ENCODE measurements around the gene TNFRSF11A. TPM values are rescaled to one million over a fixed set of nuclear protein-coding genes. Genes with fewer than 3 reads are reported as not detected.

Gene TNFRSF11A
- total RNA-seq, 1 experiment from 2014 or later = 2.3 TPM

DNA sequence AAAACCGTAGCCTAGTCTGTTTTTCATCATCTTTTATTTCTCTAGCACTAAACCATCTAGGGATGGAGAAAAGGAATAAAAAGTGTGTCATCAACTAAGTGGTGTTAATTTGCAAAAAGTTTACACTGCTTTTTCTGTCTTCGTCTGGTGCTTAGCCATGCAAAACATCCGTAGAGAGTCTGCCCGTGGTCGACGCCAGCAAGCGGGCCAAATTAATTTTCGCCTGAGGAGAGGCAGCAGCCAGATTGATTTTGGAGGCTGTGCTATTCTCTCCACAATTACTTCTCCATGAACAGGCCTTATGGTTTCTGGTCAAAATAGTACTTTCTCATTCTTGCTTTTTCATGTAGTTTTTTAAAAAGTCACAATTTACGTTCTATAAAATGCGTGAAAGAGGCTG lies 46.3 kb downstream of the TNFRSF11A start:
- no peaks in the 10 kb centered on the region for H3K36me3 Mint-ChIP-seq (ENCODE audit: insufficient read depth, unreplicated experiment)
- TF ChIP-seq CTCF (IDR thresholded peaks at IDR 0.05; ENCODE audit: unreplicated experiment) = no peak
- POLR2A ChIA-PET = no interaction called here

DNA sequence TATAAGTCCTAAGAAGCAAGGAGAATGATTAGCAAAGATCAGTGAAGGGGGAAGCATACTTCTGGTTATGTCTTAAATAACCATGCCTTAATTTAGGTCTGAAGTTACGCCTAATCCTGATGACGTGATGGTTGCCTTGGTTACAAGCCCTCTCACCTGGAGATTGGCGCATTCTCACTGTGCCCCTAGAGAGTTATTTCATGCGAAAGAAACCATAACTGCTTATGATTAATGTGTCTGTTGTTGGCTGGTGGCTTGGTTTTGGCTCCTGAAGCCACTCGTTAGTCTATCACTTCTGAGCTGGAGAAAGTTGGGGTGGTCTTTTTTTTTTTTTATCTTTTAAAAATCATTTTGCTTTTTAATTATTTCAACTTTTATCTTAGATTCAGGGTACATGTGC lies 47.0 kb downstream of the TNFRSF11A start:
- DNase-seq (ENCODE audit: unreplicated experiment) = no peak
- Mint-ChIP-seq H3K4me1 (ENCODE audit: insufficient read depth, unreplicated experiment) (no peaks in the 10 kb centered on the region), H3K4me3 (ENCODE audit: unreplicated experiment) (no peak overlapping the region), H3K36me3 (ENCODE audit: insufficient read depth, unreplicated experiment) (no peaks in the 10 kb centered on the region), H3K27me3 (ENCODE audit: insufficient read depth, unreplicated experiment) (no peaks in the 10 kb centered on the region), H3K27ac (ENCODE audit: low read depth, unreplicated experiment) (no peak overlapping the region), H3K9me3 (ENCODE audit: unreplicated experiment) (no peaks in the 10 kb centered on the region)
- POLR2A ChIA-PET = interaction anchor here (0.9 kb wide), 1 partner anchor 13 kb away, joined by 4 read pairs; no protein-coding TSS in a partner anchor
- intact Hi-C loops (cut with micrococcal nuclease) = no loop called here
- no peak for TF ChIP-seq CTCF (IDR thresholded peaks at IDR 0.05; ENCODE audit: unreplicated experiment)
- CTCF ChIA-PET = no interaction called here
- BruUV-seq (replicated peaks) = no TSS peak

More for the DNA sequence above, 46.3 kb downstream of the TNFRSF11A start:
- no peak overlapping the region for H3K4me3 Mint-ChIP-seq (ENCODE audit: unreplicated experiment)
- CTCF ChIA-PET = no interaction called here
- DNase-seq (ENCODE audit: unreplicated experiment) = no peak
- no peaks in the 10 kb centered on the region for H3K9me3 Mint-ChIP-seq (ENCODE audit: unreplicated experiment)
- no peaks in the 10 kb centered on the region for H3K4me1 Mint-ChIP-seq (ENCODE audit: insufficient read depth, unreplicated experiment)
- intact Hi-C loops (cut with micrococcal nuclease) = no loop called here
- BruUV-seq (replicated peaks) = no TSS peak
- no peak overlapping the region for H3K27ac Mint-ChIP-seq (ENCODE audit: low read depth, unreplicated experiment)
- no peaks in the 10 kb centered on the region for H3K27me3 Mint-ChIP-seq (ENCODE audit: insufficient read depth, unreplicated experiment)

DNA sequence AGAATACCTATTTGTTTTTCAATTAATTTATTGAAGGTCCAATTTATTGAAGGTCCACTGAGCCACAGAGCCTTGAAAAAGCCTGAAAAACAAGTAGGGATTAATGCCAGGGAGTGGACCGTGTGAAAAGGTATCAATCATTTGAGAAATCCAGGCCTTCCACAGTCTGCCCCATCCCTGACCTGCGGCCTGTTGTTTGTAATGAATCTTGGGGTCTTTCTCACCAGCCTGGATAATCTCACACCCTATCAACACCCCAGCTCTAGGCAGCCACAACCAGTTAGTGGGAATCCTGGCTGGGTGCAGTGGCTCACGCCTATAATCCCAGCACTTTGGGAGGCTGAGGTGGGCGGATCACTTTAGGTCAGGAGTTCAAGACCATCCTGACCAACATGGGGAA lies 47.8 kb downstream of the TNFRSF11A start:
- Mint-ChIP-seq H3K27ac (ENCODE audit: low read depth, unreplicated experiment) (no peak overlapping the region), H3K4me3 (ENCODE audit: unreplicated experiment) (no peak overlapping the region)
- CTCF ChIA-PET = no interaction called here

DNA sequence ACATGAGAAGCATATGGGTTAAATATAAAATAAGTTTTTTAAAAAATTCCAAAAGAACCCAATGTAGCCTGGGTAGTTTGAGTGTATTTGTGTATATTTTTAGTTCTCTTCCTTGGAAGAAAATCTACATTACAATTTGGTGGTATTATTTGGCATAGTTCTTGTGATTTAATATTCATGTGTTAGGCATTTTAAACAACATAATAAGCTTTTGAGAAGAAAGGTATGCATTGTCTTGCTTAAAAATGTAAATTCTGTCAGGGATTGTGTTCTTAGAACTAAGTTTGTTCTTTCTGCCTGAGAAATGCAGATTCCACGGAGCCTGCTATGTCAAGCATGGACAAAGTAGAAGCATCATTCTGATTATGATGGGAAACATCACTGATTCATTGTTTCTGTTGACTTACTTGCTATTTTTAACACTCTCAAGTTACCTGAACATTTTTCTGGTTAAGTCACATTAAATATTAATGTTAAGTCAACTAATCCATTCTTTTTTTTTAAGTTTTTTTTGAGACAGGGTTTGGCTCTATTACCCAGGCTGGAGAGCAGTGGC lies 49.4 kb downstream of the TNFRSF11A start:
- Mint-ChIP-seq H3K4me1 (ENCODE audit: insufficient read depth, unreplicated experiment) (no peaks in the 10 kb centered on the region), H3K36me3 (ENCODE audit: insufficient read depth, unreplicated experiment) (no peaks in the 10 kb centered on the region), H3K27ac (ENCODE audit: low read depth, unreplicated experiment) (no peak overlapping the region), H3K4me3 (ENCODE audit: unreplicated experiment) (no peak overlapping the region), H3K27me3 (ENCODE audit: insufficient read depth, unreplicated experiment) (no peaks in the 10 kb centered on the region), H3K9me3 (ENCODE audit: unreplicated experiment) (no peaks in the 10 kb centered on the region)
- no TSS peak for BruUV-seq (replicated peaks)
- DNase-seq (ENCODE audit: unreplicated experiment) = no peak
- intact Hi-C loops (cut with micrococcal nuclease) = no loop called here
- no peak for TF ChIP-seq CTCF (IDR thresholded peaks at IDR 0.05; ENCODE audit: unreplicated experiment)
- ChIA-PET CTCF (no interaction called here), POLR2A (no interaction called here)

More for the DNA sequence above, 47.8 kb downstream of the TNFRSF11A start:
- H3K4me1 Mint-ChIP-seq (ENCODE audit: insufficient read depth, unreplicated experiment) = no peaks in the 10 kb centered on the region
- H3K36me3 Mint-ChIP-seq (ENCODE audit: insufficient read depth, unreplicated experiment) = no peaks in the 10 kb centered on the region
- TF ChIP-seq CTCF (IDR thresholded peaks at IDR 0.05; ENCODE audit: unreplicated experiment) = no peak
- H3K27me3 Mint-ChIP-seq (ENCODE audit: insufficient read depth, unreplicated experiment) = no peaks in the 10 kb centered on the region
- H3K9me3 Mint-ChIP-seq (ENCODE audit: unreplicated experiment) = no peaks in the 10 kb centered on the region
- DNase-seq (ENCODE audit: unreplicated experiment) = no peak
- intact Hi-C loops (cut with micrococcal nuclease) = no loop called here
- POLR2A ChIA-PET = interaction anchor here (0.9 kb wide), 1 partner anchor 14 kb away, joined by 4 read pairs; no protein-coding TSS in a partner anchor
- BruUV-seq (replicated peaks) = no TSS peak
